Gastroesophageal sphincter (tissue), 3 donors: ENCODE data around the gene NRARP.

Experiments
- CTCF ChIP-seq, 4 experiments: fragments of 200-600 bp in 2 of 4; fragments of 450-650 bp in 2 of 4; sonication (generic) in 1 of 4; IDR thresholded peaks; one replicate each; pipeline ENCODE4 v1.5.1; 2017 to 2019; ENCODE audit warnings: antibody characterized with exemption in 4 of 4, mild to moderate bottlenecking in 2 of 4, moderate library complexity in 2 of 4
- POLR2A ChIP-seq, 2 donors: fragments of 450-650 bp; IDR thresholded peaks; one replicate each; pipeline ENCODE4 v1.6.1; 2017; ENCODE audit warnings: antibody characterized with exemption in 2 of 2, mild to moderate bottlenecking in 2 of 2, moderate library complexity in 1 of 2
- POLR2AphosphoS5 ChIP-seq: sonication (generic); formaldehyde crosslinking; IDR thresholded peaks from one replicate; pipeline ENCODE4 v1.6.1; 2017; ENCODE audit warnings: antibody characterized with exemption

- TF ChIP-seq CTCF (IDR thresholded peaks at IDR 0.05) = peak in 1 of 4 experiments; percentile 10
- no peak for TF ChIP-seq POLR2A (IDR thresholded peaks at IDR 0.05)
- no peak for TF ChIP-seq POLR2AphosphoS5
Observed at GRCh38 chr9:137301081-137301947, 757 bp downstream of the NRARP start.
